ENCODE data around the gene PTPN23. TPM values are rescaled to one million over a fixed set of nuclear protein-coding genes. Genes with fewer than 3 reads are reported as not detected.
A peak's percentile ranks its signal among the peaks of the same experiment; 100 is the strongest.

The PTPN23 gene
- total and polyA plus RNA-seq, 10 of the 15 experiments (the other 5 are each of a cell fraction or from before 2014, with no cell fraction given) = 0.44 to 28.6 (median 4.4) TPM

GRCh38 chr3:47420511-47421484 lies 40.0 kb downstream of the PTPN23 start (continued):
- TF ChIP-seq CUX1 (IDR thresholded peaks at IDR 0.05; ENCODE audit: insufficient replicate concordance, low read depth, low read length) (no peak), MYB (IDR thresholded peaks at IDR 0.05; ENCODE audit: borderline replicate concordance, low read depth, low read length) (no peak), RBBP5 (conservative IDR thresholded peaks at IDR 0.05) (no peak), NR2F1 (conservative IDR thresholded peaks at IDR 0.05) (no peak), ZNF217 (IDR thresholded peaks at IDR 0.05) (no peak), EP300 (IDR thresholded peaks at IDR 0.05; ENCODE audit: borderline replicate concordance in 1 of 2, control insufficient read depth in 1 of 2, low read depth in 2 of 2, low read length in 2 of 2) (no peak), ZSCAN29 (IDR thresholded peaks at IDR 0.05) (no peak), MXI1 (IDR thresholded peaks at IDR 0.05; ENCODE audit: low read depth, low read length) (no peak), NR2C2 (IDR thresholded peaks at IDR 0.05; ENCODE audit: borderline replicate concordance, control insufficient read depth, insufficient read length, low read depth) (no peak), FOXM1 (IDR thresholded peaks at IDR 0.05; ENCODE audit: low read depth, low read length) (no peak), GABPA (IDR thresholded peaks at IDR 0.05; ENCODE audit: low read depth) (peak; percentile 49; the same call in 1 of the 2 replicates), PAX8 (IDR thresholded peaks at IDR 0.05) (no peak), HDAC2 (IDR thresholded peaks at IDR 0.05) (no peak), BCLAF1 (IDR thresholded peaks at IDR 0.05) (no peak), USF2 (IDR thresholded peaks at IDR 0.05; ENCODE audit: borderline replicate concordance, low read depth, low read length) (no peak), ATF7 (IDR thresholded peaks at IDR 0.05; ENCODE audit: low read depth) (no peak), POLR2AphosphoS2 (IDR thresholded peaks at IDR 0.05; ENCODE audit: low read depth, low read length) (no peak), SIN3A (IDR thresholded peaks at IDR 0.05; ENCODE audit: low read depth, low read length) (no peak), EED (IDR thresholded peaks at IDR 0.05; ENCODE audit: low read depth) (no peak), ZNF384 (IDR thresholded peaks at IDR 0.05; ENCODE audit: borderline replicate concordance, low read depth, low read length) (no peak), TCF3 (IDR thresholded peaks at IDR 0.05; ENCODE audit: borderline replicate concordance, insufficient read depth, low read depth, low read length) (no peak)
